Neural crest cell (in vitro differentiated cells): ENCODE data around the gene CACNA1H. TPM values are rescaled to one million over a fixed set of nuclear protein-coding genes. Genes with fewer than 3 reads are reported as not detected.

ENCODE experiments used
- DNase-seq: peaks from one replicate; pipeline ENCODE4 v3.0.0; 2021; ENCODE audit warnings: low read depth, mixed read lengths, low spot score
- H3K27ac Mint-ChIP-seq: one replicate; pipeline ENCODE4 v1.8.0; 2021; ENCODE audit warnings: mild to moderate bottlenecking, mixed read lengths; ENCODE audit not compliant: unreplicated experiment
- H3K27me3 Mint-ChIP-seq: 2 replicates; pipeline ENCODE4 v1.8.0; 2021; ENCODE audit warnings: low read depth, mild to moderate bottlenecking, mixed read lengths
- H3K36me3 Mint-ChIP-seq: 2 replicates; pipeline ENCODE4 v1.8.0; 2021; ENCODE audit warnings: low read depth, mild to moderate bottlenecking, mixed read lengths
- H3K4me1 Mint-ChIP-seq: 2 replicates; pipeline ENCODE4 v1.8.0; 2021; ENCODE audit warnings: mixed read lengths
- H3K4me3 Mint-ChIP-seq: one replicate; pipeline ENCODE4 v1.8.0; 2021; ENCODE audit warnings: mild to moderate bottlenecking, mixed read lengths
- H3K9me3 Mint-ChIP-seq: 2 replicates; pipeline ENCODE4 v1.8.0; 2021; ENCODE audit warnings: mixed read lengths
- CTCF ChIP-seq: fragments of 200-600 bp; sonication (generic); conservative IDR thresholded peaks from 2 replicates; pipeline ENCODE4 v1.5.0; 2021; ENCODE audit warnings: antibody characterized with exemption, mild to moderate bottlenecking
- total RNA-seq: library from RNA; stranded (reverse); gene quantifications from 2 replicates; pipeline ENCODE4 v1.2.1, GENCODE V29; 2021

The CACNA1H gene
- total RNA-seq, 1 donor from 2014 or later: 10.7 TPM

GRCh38 chr16:1156983-1157638 lies 4.2 kb downstream of the CACNA1H start:
- H3K36me3 Mint-ChIP-seq: no peaks in the 10 kb centered on the region
- peaks cover 10% of the 10 kb centered on the region for H3K27me3 Mint-ChIP-seq
- H3K9me3 Mint-ChIP-seq: no peaks in the 10 kb centered on the region
- no peak for DNase-seq
- no peak for TF ChIP-seq CTCF
- no peak overlapping the region for H3K27ac Mint-ChIP-seq
- H3K4me1 Mint-ChIP-seq: peaks cover 6% of the 10 kb centered on the region
- H3K4me3 Mint-ChIP-seq: no peak overlapping the region

- no peak for DNase-seq
- H3K9me3 Mint-ChIP-seq: no peaks in the 10 kb centered on the region
- H3K4me3 Mint-ChIP-seq: no peak overlapping the region
- no peak for TF ChIP-seq CTCF
- no peak overlapping the region for H3K27ac Mint-ChIP-seq
- peaks cover 10% of the 10 kb centered on the region for H3K27me3 Mint-ChIP-seq
- H3K36me3 Mint-ChIP-seq: no peaks in the 10 kb centered on the region
- peaks cover 6% of the 10 kb centered on the region for H3K4me1 Mint-ChIP-seq
These were observed 4.9 kb downstream of the CACNA1H start for GRCh38 chr16:1157639-1158455.

- H3K36me3 Mint-ChIP-seq: no peaks in the 10 kb centered on the region
- no peak overlapping the region for H3K4me3 Mint-ChIP-seq
- no peak for TF ChIP-seq CTCF
- H3K27me3 Mint-ChIP-seq: peaks cover 10% of the 10 kb centered on the region
- no peak for DNase-seq
- no peaks in the 10 kb centered on the region for H3K9me3 Mint-ChIP-seq
- no peak overlapping the region for H3K27ac Mint-ChIP-seq
- H3K4me1 Mint-ChIP-seq: peaks cover 6% of the 10 kb centered on the region
These were observed 5.8 kb downstream of the CACNA1H start for GRCh38 chr16:1158456-1159324.

GRCh38 chr16:1159325-1159972 lies 6.5 kb downstream of the CACNA1H start:
- H3K27me3 Mint-ChIP-seq: peaks cover 7% of the 10 kb centered on the region

More at GRCh38 chr16:1159325-1159972, 6.5 kb downstream of the CACNA1H start:
- Mint-ChIP-seq H3K4me3 (no peak overlapping the region), H3K4me1 (peaks cover 6% of the 10 kb centered on the region), H3K27ac (no peak overlapping the region), H3K9me3 (no peaks in the 10 kb centered on the region), H3K36me3 (no peaks in the 10 kb centered on the region)
- DNase-seq: no peak
- TF ChIP-seq CTCF: no peak
